AG09319 (cell line): ENCODE measurements around the gene CLIC6.

Experiments used
- DNase-seq: peaks from one replicate; pipeline ENCODE4 v3.0.0-alpha.2; 2010; ENCODE audit warnings: low read depth; ENCODE audit errors: extremely low read depth
- CTCF ChIP-seq: IDR thresholded peaks from 2 replicates; pipeline ENCODE4 v1.5.1; 2011; ENCODE audit warnings: low read depth, mild to moderate bottlenecking, inconsistent platforms, low read length, moderate library complexity

The CLIC6 gene

GRCh38 chr21:34644825-34645224 is 24.0 kb upstream of the CLIC6 start:
- no peak for TF ChIP-seq CTCF

GRCh38 chr21:34647555-34647954 is 21.2 kb upstream of the CLIC6 start:
- DNase-seq = no peak
- TF ChIP-seq CTCF = no peak

More at GRCh38 chr21:34644825-34645224, 24.0 kb upstream of the CLIC6 start:
- no peak for DNase-seq

- no peak for TF ChIP-seq CTCF
- no peak for DNase-seq
Measured at GRCh38 chr21:34648739-34649297, 20.0 kb upstream of the CLIC6 start.

- no peak for DNase-seq
- no peak for TF ChIP-seq CTCF
Measured at GRCh38 chr21:34649400-34649799, 19.4 kb upstream of the CLIC6 start.

GRCh38 chr21:34650861-34651431 is 17.8 kb upstream of the CLIC6 start:
- DNase-seq = no peak
- TF ChIP-seq CTCF = no peak

GRCh38 chr21:34651642-34652041 is 17.2 kb upstream of the CLIC6 start:
- no peak for DNase-seq
- no peak for TF ChIP-seq CTCF

- DNase-seq = no peak
- TF ChIP-seq CTCF = no peak
Measured at GRCh38 chr21:34653522-34653921, 15.3 kb upstream of the CLIC6 start.
